Activated naive CD8-positive, alpha-beta T cell (primary cell): Measurements from ENCODE around the gene TENM3.

ENCODE experiments used
- H3K27ac Mint-ChIP-seq: one replicate; pipeline ENCODE4 v1.8.0; 2021; ENCODE audit warnings: mixed read lengths
- H3K27me3 Mint-ChIP-seq: one replicate; pipeline ENCODE4 v1.8.0; 2021; ENCODE audit warnings: mixed read lengths
- H3K36me3 Mint-ChIP-seq: one replicate; pipeline ENCODE4 v1.8.0; 2021; ENCODE audit warnings: mixed read lengths
- H3K4me1 Mint-ChIP-seq: one replicate; pipeline ENCODE4 v1.8.0; 2021; ENCODE audit warnings: low read depth, mixed read lengths
- H3K4me3 Mint-ChIP-seq: one replicate; pipeline ENCODE4 v1.8.0; 2021; ENCODE audit warnings: mild to moderate bottlenecking, mixed read lengths
- H3K9me3 Mint-ChIP-seq: one replicate; pipeline ENCODE4 v1.8.0; 2021; ENCODE audit warnings: low read depth, mixed read lengths

Gene TENM3

DNA sequence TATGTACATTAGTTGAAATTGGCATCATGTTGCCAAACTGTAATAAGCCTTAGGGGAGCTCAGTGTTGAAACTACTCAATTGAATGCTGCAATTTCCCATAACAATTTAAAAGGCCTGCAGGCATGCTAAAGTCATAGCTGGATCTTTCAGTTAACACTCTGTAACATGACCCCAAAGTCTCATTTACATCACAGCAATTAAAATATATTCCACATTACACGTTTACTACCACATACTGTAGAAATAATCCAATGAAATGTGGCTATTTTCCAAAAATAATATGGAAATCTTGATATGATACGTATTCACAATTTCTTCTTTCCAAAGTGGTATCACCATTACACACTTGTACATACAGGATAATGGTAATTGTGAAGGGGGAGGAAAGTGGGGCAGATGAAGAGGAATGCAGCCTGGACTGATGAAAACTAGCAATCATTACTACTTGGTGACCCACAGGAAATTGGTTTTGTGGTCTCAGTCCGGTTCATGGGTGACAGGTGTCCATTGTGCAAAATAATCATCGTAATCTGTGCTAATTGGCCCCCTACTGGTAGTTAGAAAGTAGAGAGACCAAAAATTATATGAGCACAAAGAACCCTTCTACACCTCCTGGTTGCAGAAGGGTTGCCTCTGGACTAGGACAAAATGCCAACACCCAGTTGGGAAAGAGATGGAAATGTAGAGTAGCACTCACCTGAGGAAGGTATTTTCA is 63.7 kb downstream of the TENM3 start:
- Mint-ChIP-seq H3K27me3 (peaks cover 4% of the 10 kb centered on the region), H3K27ac (no peak overlapping the region), H3K9me3 (peaks cover 5% of the 10 kb centered on the region), H3K36me3 (no peaks in the 10 kb centered on the region), H3K4me1 (no peaks in the 10 kb centered on the region), H3K4me3 (no peak overlapping the region)

DNA sequence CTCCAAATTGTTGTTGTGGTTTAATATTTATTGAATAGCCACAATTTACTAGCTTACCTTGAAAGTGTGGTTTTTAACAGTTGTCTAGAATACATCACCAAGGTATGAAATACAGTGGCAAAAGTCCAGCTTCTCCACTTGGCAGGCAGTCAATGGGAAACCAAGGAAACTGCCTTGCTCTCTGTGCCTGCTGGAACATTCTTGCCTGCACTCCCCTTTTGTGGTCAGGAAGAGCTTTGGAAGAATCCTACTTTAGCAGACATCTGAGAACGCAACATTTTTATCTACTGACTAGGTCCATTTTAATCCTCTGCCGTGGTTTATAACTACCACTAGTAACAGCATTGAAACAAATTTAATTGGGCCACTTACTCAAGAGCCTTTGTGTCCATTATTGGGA is 64.5 kb downstream of the TENM3 start:
- peaks cover 5% of the 10 kb centered on the region for H3K9me3 Mint-ChIP-seq
- no peak overlapping the region for H3K4me3 Mint-ChIP-seq
- no peak overlapping the region for H3K27ac Mint-ChIP-seq
- H3K36me3 Mint-ChIP-seq, result no peaks in the 10 kb centered on the region
- H3K4me1 Mint-ChIP-seq, result no peaks in the 10 kb centered on the region
- H3K27me3 Mint-ChIP-seq, result peaks cover 4% of the 10 kb centered on the region

DNA sequence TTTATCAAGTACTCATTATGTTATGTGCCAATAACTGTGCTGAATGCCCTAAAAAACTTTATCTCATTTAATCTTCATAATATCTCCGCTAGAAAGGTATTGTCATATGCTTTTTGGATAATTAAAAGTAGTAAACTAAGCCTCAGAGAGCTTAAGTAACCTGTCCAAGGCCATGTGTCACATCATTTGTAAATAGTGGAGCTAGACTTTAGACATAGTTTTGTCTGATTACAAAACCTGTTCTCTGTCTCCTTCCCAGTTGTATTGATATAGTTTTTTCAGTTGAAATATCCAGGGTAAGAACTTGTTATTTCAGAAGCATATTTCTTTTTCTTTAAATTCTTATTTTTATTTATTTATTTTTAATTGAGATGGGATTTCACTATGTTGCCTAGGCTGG is 66.7 kb downstream of the TENM3 start:
- Mint-ChIP-seq H3K27ac (no peak overlapping the region), H3K27me3 (peaks cover 4% of the 10 kb centered on the region), H3K9me3 (peaks cover 14% of the 10 kb centered on the region), H3K4me3 (no peak overlapping the region), H3K4me1 (no peaks in the 10 kb centered on the region), H3K36me3 (peaks cover 2% of the 10 kb centered on the region)

DNA sequence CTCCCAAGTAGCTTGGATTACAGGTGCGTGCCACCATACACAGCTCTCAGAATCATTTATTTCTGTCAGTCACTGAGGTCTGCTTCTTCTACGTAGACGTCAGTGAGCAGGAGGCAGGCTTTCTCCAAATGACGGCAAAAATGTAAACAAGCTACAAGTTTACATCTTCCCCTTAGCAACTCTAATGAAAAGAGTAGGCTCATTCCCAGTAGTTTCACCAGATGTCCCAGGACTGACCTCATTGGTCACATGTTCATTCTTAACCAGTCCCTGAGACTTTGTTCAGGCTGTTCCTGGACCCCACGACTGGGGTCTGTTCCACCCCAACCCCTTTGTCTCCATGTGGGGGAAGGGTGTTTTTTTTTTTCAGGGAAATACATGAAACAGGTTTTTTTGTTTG is 67.1 kb downstream of the TENM3 start:
- H3K27me3 Mint-ChIP-seq, result peaks cover 4% of the 10 kb centered on the region
- H3K36me3 Mint-ChIP-seq, result peaks cover 2% of the 10 kb centered on the region
- no peak overlapping the region for H3K27ac Mint-ChIP-seq
- no peak overlapping the region for H3K4me3 Mint-ChIP-seq
- no peaks in the 10 kb centered on the region for H3K4me1 Mint-ChIP-seq
- peaks cover 16% of the 10 kb centered on the region for H3K9me3 Mint-ChIP-seq

DNA sequence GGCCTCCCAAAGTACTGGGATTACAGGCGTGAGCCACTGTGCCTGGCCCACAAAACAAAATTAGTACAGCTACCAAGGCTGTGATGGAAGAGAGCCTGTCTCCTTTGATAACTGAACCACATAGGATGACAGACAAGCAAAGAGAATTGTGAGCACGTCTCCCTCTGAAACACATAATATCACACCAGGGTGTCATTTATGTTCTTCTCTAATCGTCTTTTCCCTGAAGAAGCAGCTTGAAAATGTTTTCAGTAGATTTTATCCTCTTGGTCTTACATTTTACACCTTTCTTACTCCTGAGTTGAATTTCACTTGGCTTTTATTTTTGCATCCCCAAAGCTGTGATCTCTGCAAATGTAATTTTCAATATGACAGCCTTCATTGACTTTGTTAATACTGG is 67.8 kb downstream of the TENM3 start:
- Mint-ChIP-seq H3K27ac (no peak overlapping the region), H3K36me3 (peaks cover 2% of the 10 kb centered on the region), H3K27me3 (peaks cover 4% of the 10 kb centered on the region), H3K9me3 (peaks cover 20% of the 10 kb centered on the region), H3K4me3 (no peak overlapping the region), H3K4me1 (no peaks in the 10 kb centered on the region)

DNA sequence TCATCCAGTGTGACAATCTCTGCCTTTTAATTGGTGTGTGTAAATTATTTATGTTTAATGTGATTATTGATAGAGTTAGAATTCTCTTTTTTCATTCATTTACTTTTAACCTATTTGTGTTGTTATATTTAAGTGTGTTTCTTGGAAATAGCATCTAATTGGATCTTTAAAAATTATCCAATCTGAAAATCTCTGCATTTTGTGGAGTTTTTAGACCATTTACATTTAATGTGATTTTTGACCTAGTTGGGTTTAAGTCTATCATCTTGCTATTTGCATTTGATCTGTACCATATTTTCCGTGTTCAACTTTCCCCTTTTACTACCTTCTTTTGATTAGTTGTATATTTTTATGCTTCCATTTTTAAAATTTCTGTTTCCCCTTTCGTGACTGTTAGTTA is 71.3 kb downstream of the TENM3 start:
- peaks cover 4% of the 10 kb centered on the region for H3K27me3 Mint-ChIP-seq
- H3K36me3 Mint-ChIP-seq, result peaks cover 2% of the 10 kb centered on the region
- no peaks in the 10 kb centered on the region for H3K4me1 Mint-ChIP-seq
- H3K27ac Mint-ChIP-seq, result no peak overlapping the region
- H3K9me3 Mint-ChIP-seq, result peaks cover 26% of the 10 kb centered on the region
- no peak overlapping the region for H3K4me3 Mint-ChIP-seq

DNA sequence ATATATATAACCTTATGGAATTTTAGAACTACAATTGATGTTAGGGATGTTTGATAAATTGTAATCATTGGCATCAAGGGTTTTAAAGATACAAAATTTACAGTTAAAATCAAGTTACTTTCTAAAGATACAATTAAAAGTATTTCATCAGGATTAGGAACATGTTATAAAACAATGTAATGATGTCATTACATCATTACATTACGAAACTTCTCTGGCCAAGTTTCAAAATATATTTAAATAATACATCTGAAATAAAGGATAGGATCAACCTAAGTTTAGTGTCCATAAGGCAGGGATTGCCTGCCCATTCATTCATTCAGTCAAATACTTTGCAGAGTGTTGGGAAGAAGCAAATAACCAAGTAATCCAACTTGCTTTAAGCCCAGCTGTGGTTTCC is 75.1 kb downstream of the TENM3 start:
- H3K9me3 Mint-ChIP-seq, result peaks cover 21% of the 10 kb centered on the region
- H3K4me3 Mint-ChIP-seq, result no peak overlapping the region
- peaks cover 2% of the 10 kb centered on the region for H3K36me3 Mint-ChIP-seq
- no peaks in the 10 kb centered on the region for H3K4me1 Mint-ChIP-seq
- no peaks in the 10 kb centered on the region for H3K27me3 Mint-ChIP-seq
- H3K27ac Mint-ChIP-seq, result no peak overlapping the region

DNA sequence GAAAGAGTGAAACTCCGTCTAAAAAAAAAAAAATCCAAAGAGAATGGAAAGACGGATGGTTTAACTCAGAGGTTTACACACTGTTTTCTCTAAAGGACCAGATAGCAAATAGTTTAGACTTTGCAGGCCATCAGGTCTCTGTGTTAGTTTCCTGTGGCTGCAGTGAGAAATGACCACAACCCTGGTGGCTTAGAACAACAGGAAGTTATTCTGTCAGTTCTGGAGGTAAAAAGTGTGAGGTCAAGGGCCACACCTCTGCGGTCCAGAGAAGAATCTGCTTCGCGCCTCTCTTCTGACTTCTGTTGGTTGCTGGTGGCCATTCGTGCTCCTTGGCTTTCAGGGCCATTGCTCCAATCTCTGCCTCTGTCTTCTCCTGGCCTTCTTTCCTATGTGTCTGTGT is 76.9 kb downstream of the TENM3 start:
- no peaks in the 10 kb centered on the region for H3K36me3 Mint-ChIP-seq
- H3K27ac Mint-ChIP-seq, result no peak overlapping the region
- peaks cover 10% of the 10 kb centered on the region for H3K9me3 Mint-ChIP-seq

DNA sequence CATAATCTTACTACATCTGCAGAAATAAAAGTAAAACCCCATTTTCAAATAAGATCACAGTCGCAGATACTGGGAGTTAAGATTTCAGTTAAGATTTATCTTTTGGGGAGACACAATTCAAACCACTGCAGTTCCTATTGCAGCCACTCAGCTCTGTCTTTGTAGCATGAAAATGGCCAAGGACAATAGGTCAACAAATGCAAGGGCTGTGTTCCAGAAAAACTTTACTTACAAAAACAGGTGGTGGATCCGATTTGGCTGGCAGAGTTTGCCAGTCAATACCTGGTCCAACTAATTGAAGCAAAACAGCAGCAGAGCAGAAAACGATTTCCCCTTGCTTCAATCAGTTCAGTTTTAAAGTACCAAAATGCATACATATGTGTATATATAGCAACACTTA is 77.4 kb downstream of the TENM3 start:
- peaks cover 9% of the 10 kb centered on the region for H3K9me3 Mint-ChIP-seq
- no peak overlapping the region for H3K4me3 Mint-ChIP-seq
- no peak overlapping the region for H3K27ac Mint-ChIP-seq
- H3K27me3 Mint-ChIP-seq, result no peaks in the 10 kb centered on the region
- H3K36me3 Mint-ChIP-seq, result no peaks in the 10 kb centered on the region
- H3K4me1 Mint-ChIP-seq, result no peaks in the 10 kb centered on the region

More for the DNA sequence above, 76.9 kb downstream of the TENM3 start:
- H3K4me1 Mint-ChIP-seq, result no peaks in the 10 kb centered on the region
- H3K4me3 Mint-ChIP-seq, result no peak overlapping the region
- no peaks in the 10 kb centered on the region for H3K27me3 Mint-ChIP-seq

DNA sequence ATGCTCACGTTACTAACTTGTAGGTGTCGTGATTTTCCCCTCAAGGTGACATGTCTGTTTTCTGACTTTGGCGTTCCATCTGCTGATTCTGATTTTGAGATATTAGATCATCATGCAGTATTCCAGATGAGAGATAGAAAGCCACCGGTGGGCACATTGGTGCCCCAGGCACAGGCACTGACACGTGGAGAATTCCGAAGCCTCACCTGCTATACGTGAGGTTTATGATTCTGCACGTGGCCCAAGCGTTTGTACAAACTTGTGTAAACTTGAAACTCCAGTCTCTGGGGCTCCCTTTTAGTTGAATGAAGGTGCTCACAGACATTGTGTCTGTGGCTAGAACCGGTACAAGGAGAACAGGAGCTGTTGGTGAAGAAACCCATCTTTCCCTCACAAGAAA is 81.1 kb downstream of the TENM3 start:
- H3K9me3 Mint-ChIP-seq, result no peaks in the 10 kb centered on the region
- no peaks in the 10 kb centered on the region for H3K4me1 Mint-ChIP-seq
- H3K4me3 Mint-ChIP-seq, result no peak overlapping the region
- H3K27me3 Mint-ChIP-seq, result peaks cover 1% of the 10 kb centered on the region
- H3K36me3 Mint-ChIP-seq, result no peaks in the 10 kb centered on the region
- H3K27ac Mint-ChIP-seq, result no peak overlapping the region

DNA sequence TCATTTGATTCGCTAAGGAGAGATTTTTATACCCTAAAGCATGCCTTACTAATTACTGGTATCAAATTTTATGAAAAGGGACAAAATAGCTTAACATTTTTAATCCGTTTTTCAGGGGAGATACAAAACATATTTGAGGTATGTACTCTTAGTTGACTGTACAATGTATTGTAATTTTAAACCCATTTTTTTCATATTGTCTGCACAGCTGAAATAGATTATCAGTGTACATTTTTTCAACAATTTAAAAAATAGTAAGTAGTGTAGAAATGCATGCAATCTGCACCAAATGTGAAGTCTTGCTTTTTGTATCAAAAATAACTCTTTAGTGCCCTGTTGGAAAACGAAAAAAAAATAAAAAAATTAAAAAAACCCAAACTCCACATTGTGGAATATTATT is 82.2 kb downstream of the TENM3 start:
- Mint-ChIP-seq H3K4me1 (no peaks in the 10 kb centered on the region), H3K9me3 (no peaks in the 10 kb centered on the region), H3K27ac (no peak overlapping the region), H3K4me3 (no peak overlapping the region), H3K36me3 (no peaks in the 10 kb centered on the region), H3K27me3 (peaks cover 1% of the 10 kb centered on the region)

DNA sequence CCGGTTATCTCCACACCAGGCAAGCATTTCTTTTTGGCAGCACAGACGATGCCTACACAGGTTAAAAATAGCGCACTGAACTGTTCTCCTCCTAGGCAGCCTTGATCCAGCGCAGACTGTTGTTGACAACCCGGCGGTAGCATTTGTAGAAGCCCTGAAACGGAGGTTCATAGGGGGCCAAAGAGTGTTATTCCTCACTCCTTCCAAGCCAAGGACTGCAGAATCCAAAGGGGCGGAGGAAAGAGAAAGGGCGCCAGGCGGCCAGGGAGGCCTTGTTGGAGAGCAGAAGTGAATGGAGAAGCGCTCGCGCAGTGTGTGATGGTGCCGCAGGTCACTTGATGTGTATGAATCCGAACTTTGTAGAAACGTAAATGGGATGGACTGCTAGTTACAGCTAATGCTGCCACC is 82.7 kb downstream of the TENM3 start:
- Mint-ChIP-seq H3K4me3 (no peak overlapping the region), H3K9me3 (no peaks in the 10 kb centered on the region), H3K4me1 (no peaks in the 10 kb centered on the region), H3K27ac (no peak overlapping the region), H3K36me3 (no peaks in the 10 kb centered on the region), H3K27me3 (peaks cover 1% of the 10 kb centered on the region)

DNA sequence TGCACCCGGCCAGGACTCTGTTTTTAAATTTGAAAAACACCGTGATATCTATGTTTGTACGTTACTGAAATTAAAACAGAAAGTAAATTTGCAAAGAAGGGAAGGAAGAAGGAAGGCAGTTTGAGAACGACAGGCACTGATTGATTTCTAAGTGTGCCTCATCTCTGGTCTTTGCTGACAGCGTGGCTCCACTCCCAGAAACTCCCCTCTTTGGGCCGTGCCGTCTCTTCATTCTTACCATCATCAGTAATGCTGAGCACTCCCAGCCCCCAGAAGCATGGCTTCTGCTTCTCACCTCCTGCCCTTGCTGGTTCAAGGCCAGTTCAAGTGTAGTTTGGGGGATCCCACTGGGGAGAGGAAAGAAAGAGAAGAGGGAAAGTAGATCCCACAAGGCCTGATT is 85.3 kb downstream of the TENM3 start:
- H3K9me3 Mint-ChIP-seq, result no peaks in the 10 kb centered on the region
- H3K36me3 Mint-ChIP-seq, result no peaks in the 10 kb centered on the region
- H3K4me3 Mint-ChIP-seq, result no peak overlapping the region
- H3K27ac Mint-ChIP-seq, result no peak overlapping the region
- H3K27me3 Mint-ChIP-seq, result peaks cover 1% of the 10 kb centered on the region
- no peaks in the 10 kb centered on the region for H3K4me1 Mint-ChIP-seq

DNA sequence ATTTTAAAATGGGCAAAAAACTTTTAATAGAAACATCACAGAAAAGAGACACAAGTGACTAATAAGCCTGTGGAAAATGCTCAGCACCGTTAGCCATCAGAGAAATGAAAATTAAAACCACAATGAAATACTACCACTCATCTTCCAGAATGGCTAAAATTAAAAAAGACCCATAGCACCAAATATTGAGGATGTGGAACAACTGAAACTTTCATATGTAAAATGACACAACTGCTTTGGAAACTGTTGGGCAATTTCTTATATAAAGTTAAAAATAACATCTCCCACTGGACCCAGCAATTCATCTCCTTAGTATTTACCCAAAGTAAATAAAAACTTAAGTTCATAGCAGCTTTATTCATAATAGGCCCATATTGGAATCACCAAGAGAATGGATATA is 94.2 kb downstream of the TENM3 start:
- Mint-ChIP-seq H3K9me3 (no peaks in the 10 kb centered on the region), H3K4me3 (no peak overlapping the region), H3K27me3 (no peaks in the 10 kb centered on the region), H3K4me1 (no peaks in the 10 kb centered on the region), H3K36me3 (no peaks in the 10 kb centered on the region), H3K27ac (no peak overlapping the region)

DNA sequence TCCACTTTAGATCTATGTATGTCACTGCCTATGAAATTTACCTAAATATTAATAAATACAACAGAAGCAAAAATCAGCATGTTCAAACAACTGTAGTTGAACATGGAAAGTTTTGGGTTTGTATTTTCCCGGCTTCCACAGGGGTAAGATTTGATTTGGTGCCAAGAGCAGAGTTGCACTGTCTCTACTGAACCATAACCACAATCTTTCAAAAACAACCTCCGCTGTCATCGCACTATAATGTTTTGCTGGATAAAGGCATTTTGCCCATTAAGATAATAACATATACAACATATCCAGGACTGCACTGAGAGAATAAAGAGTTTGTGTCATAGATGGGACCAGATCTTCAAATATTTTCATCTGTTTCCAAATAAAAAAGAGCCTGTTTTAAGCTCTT is 94.9 kb downstream of the TENM3 start:
- no peaks in the 10 kb centered on the region for H3K9me3 Mint-ChIP-seq

DNA sequence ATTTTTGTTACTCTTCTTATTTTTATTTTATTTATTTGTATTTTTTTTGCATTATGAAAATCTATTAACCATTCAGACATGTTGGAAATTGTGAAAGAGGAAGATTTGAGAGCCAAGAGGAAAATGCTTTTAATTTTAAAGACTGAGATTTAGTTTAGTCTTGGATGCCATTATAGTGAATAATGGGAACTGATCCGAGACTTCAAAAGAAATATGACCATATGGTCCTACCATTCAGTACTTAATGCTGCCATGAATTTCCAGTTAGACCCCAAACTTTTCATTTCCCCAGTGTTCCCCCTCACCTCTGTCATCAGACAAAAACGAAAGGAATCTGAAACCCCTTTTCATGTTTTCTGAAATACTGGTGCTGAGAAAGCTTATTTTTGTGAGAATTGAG is 95.5 kb downstream of the TENM3 start:
- no peak overlapping the region for H3K27ac Mint-ChIP-seq
- no peaks in the 10 kb centered on the region for H3K36me3 Mint-ChIP-seq
- H3K4me1 Mint-ChIP-seq, result no peaks in the 10 kb centered on the region
- H3K9me3 Mint-ChIP-seq, result no peaks in the 10 kb centered on the region
- no peak overlapping the region for H3K4me3 Mint-ChIP-seq
- H3K27me3 Mint-ChIP-seq, result no peaks in the 10 kb centered on the region

More for the DNA sequence above, 94.9 kb downstream of the TENM3 start:
- no peaks in the 10 kb centered on the region for H3K36me3 Mint-ChIP-seq
- no peak overlapping the region for H3K4me3 Mint-ChIP-seq
- H3K27ac Mint-ChIP-seq, result no peak overlapping the region
- H3K4me1 Mint-ChIP-seq, result no peaks in the 10 kb centered on the region
- no peaks in the 10 kb centered on the region for H3K27me3 Mint-ChIP-seq
